ENCODE data around the gene SPOP.

SPOP gene

DNA sequence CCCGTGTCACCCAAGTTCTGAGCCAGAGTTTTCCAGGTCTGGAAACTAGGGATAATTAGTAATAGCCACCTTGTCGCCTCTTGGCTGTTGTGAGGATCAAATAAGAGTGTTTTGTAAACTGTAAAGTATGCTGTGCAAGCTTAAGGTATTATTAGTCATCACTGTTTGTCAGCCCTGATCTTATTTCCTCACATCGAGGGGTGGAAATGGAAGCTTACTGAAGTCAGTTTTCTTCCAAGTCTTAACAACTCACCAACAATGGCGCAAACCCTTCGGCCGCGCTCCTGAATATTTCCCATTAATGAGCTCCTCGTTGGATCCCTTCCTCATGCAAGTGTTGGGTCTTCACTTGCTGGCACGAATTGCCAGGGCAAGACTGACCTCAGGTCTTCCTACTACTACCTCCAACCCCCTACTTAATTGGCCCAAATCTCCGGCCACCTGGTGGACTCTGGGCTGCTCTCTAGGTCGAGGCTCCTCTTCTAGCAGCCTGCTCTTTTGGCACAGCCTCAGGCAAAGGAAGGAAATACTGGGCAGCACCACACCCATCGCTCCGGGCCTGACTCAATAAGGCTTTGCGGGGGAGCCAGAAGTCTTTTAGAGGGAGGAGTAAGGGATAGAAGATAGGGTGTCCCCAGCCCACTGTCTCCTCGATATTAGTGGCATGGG, 30.8 kb upstream of the SPOP start:
- H3K36me3 ChIP-seq (ENCODE audit: control insufficient read depth, insufficient read depth, low read length): peaks cover 7% of the 10 kb centered on the region
- no peak overlapping the region for H4K8ac ChIP-seq (ENCODE audit: low read depth, low read length)
- H3K18ac ChIP-seq (ENCODE audit: low read length): no peak overlapping the region
- peaks cover 2% of the 10 kb centered on the region for H3K4me1 ChIP-seq (ENCODE audit: control insufficient read depth, low read depth, low read length)
- DNase-seq: peak; percentile 32
- no peak overlapping the region for H3K56ac ChIP-seq (ENCODE audit: low read length)
- no peak overlapping the region for H2BK5ac ChIP-seq (ENCODE audit: low read length)
- H3K9ac ChIP-seq (ENCODE audit: low read length): no peak overlapping the region
- no CpG with 5 or more reads among the region's 15 CpGs for WGBS (ENCODE audit: extremely low coverage, insufficient coverage, low lambda C conversion rate)
- no peak overlapping the region for H3K4me2 ChIP-seq (ENCODE audit: low read length)
- H2AK5ac ChIP-seq (ENCODE audit: low read length): no peak overlapping the region
- H2BK120ac ChIP-seq (ENCODE audit: low read depth, low read length): no peak overlapping the region
- H3K27ac ChIP-seq (ENCODE audit: low read depth, low read length): no peak overlapping the region
- H4K5ac ChIP-seq (ENCODE audit: low read length): no peak overlapping the region
- H3K4ac ChIP-seq (ENCODE audit: low read depth, low read length): no peak overlapping the region
- no peak overlapping the region for H3K4me3 ChIP-seq (ENCODE audit: low read length)
- no peak overlapping the region for H3K23ac ChIP-seq (ENCODE audit: low read length)
- peaks cover 12% of the 10 kb centered on the region for H3K79me1 ChIP-seq (ENCODE audit: low read length)
- no peaks in the 10 kb centered on the region for H3K27me3 ChIP-seq (ENCODE audit: insufficient read depth, low read length, poor library complexity)
- peaks cover 9% of the 10 kb centered on the region for H3K79me2 ChIP-seq (ENCODE audit: control insufficient read depth, insufficient read depth, low read length)
- no peak overlapping the region for H2BK15ac ChIP-seq (replicated peaks; ENCODE audit: low read depth)

DNA sequence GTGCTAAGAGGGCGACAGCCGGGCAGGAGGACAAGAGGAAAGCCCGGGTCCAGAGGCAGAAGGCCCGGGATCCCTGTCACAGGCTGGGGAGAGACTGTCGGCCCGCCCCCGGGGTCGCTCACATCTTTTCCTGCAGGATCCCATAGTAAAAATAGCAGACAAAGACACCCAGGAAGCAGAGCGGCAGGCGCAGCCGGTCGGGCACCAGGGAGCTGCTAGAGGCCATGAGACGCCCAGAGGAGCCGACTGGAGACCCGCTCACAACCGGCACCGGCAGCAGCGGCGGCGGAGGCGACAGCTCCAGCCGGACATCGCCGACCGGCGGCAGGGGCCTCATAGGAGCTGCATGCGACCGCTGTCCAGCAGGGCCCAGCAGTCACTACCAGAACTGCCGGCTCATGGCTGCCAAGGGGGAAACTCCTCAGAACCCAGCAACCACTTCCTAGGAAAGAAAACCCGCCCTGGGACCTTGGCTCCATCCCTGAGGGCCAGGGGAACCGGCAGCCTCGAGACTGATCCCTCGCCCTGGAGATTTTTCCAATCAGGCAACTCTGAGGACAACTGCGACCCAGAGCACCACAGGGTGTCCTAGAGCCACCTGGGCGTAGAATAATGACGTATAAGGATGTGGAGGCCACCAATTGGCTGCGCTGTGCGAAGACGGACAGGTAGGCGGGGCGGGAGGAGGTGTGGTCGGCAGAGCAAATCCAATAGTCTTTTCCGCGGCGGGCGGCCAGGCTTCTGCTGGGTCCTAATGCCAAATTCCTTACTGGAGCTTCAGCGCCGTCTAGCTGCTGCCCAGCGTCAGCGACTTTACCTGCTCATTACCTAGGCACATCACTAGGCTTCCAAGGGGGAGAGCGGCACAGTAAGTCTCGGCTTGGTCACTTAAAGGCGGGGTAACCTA, 30.0 kb upstream of the SPOP start, which contains the start of gene SLC35B1:
SLC35B1 (minus strand) TSS at position 357 of the 907 bp plus-strand sequence; CDS start at position 226, 131 bp downstream.
- H3K4ac ChIP-seq (ENCODE audit: low read depth, low read length): no peak within 1 kb of the TSS
- H4K5ac ChIP-seq (ENCODE audit: low read length): no peak within 1 kb of the TSS
- H3K36me3 ChIP-seq (ENCODE audit: control insufficient read depth, insufficient read depth, low read length): peaks cover 10% of the 10 kb centered on the region
- no peaks in the 10 kb centered on the region for H3K27me3 ChIP-seq (ENCODE audit: insufficient read depth, low read length, poor library complexity)
- peak within 1 kb of the TSS; percentile 92 for H3K9ac ChIP-seq (ENCODE audit: low read length)
- H2BK15ac ChIP-seq (replicated peaks; ENCODE audit: low read depth): no peak within 1 kb of the TSS
- peak within 1 kb of the TSS; percentile 96 for H4K8ac ChIP-seq (ENCODE audit: low read depth, low read length)
- H3K23ac ChIP-seq (ENCODE audit: low read length): no peak within 1 kb of the TSS
- peak within 1 kb of the TSS; percentile 98 for H3K4me2 ChIP-seq (ENCODE audit: low read length)
- H2BK120ac ChIP-seq (ENCODE audit: low read depth, low read length): no peak within 1 kb of the TSS
- no peak within 1 kb of the TSS for H2AK5ac ChIP-seq (ENCODE audit: low read length)
- WGBS (ENCODE audit: extremely low coverage, insufficient coverage, low lambda C conversion rate): no CpG with 5 or more reads among the region's 53 CpGs
- peaks cover 9% of the 10 kb centered on the region for H3K79me2 ChIP-seq (ENCODE audit: control insufficient read depth, insufficient read depth, low read length)
- no peak within 1 kb of the TSS for H2BK5ac ChIP-seq (ENCODE audit: low read length)
- H3K27ac ChIP-seq (ENCODE audit: low read depth, low read length): peak within 1 kb of the TSS; percentile 65
- peak within 1 kb of the TSS; percentile 92 for H3K56ac ChIP-seq (ENCODE audit: low read length)
- H3K4me3 ChIP-seq (ENCODE audit: low read length): peak within 1 kb of the TSS; percentile 97
- peak within 1 kb of the TSS; percentile 76 for H3K18ac ChIP-seq (ENCODE audit: low read length)
- peaks cover 2% of the 10 kb centered on the region for H3K4me1 ChIP-seq (ENCODE audit: control insufficient read depth, low read depth, low read length)
- peak; percentile 99 for DNase-seq
- H3K79me1 ChIP-seq (ENCODE audit: low read length): peaks cover 12% of the 10 kb centered on the region

DNA sequence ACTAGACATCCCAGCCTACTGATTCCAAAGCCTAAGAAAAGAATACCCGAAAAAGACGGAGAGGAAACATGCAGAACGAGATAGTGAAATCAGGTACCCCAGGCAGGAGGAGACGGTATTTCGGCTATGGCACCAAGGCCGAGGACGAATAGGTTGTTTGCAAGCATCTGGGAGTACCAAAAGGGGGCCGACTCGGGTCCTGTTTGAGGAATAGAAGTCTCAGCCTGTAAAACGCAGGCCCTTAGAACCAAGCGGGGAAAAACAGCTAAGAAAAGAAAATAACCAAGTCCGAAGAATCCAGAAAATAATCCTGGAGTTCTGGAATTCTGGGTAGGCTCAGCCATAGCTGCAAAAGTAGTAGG, 29.3 kb upstream of the SPOP start:
- Histone ChIP-seq H3K18ac (ENCODE audit: low read length) (no peak overlapping the region), H4K8ac (ENCODE audit: low read depth, low read length) (peak overlapping the region; percentile 96), H3K79me2 (ENCODE audit: control insufficient read depth, insufficient read depth, low read length) (peaks cover 9% of the 10 kb centered on the region), H2BK120ac (ENCODE audit: low read depth, low read length) (no peak overlapping the region), H2AK5ac (ENCODE audit: low read length) (no peak overlapping the region), H3K4ac (ENCODE audit: low read depth, low read length) (no peak overlapping the region), H3K36me3 (ENCODE audit: control insufficient read depth, insufficient read depth, low read length) (peaks cover 12% of the 10 kb centered on the region), H3K4me1 (ENCODE audit: control insufficient read depth, low read depth, low read length) (peaks cover 2% of the 10 kb centered on the region), H3K56ac (ENCODE audit: low read length) (peak overlapping the region; percentile 92), H2BK15ac (replicated peaks; ENCODE audit: low read depth) (no peak overlapping the region), H3K23ac (ENCODE audit: low read length) (no peak overlapping the region), H3K9ac (ENCODE audit: low read length) (peak overlapping the region; percentile 92), H3K4me3 (ENCODE audit: low read length) (peak overlapping the region; percentile 97), H3K27me3 (ENCODE audit: insufficient read depth, low read length, poor library complexity) (no peaks in the 10 kb centered on the region), H3K4me2 (ENCODE audit: low read length) (peak overlapping the region; percentile 98), H2BK5ac (ENCODE audit: low read length) (no peak overlapping the region), H3K27ac (ENCODE audit: low read depth, low read length) (peak overlapping the region; percentile 65), H3K79me1 (ENCODE audit: low read length) (peaks cover 12% of the 10 kb centered on the region), H4K5ac (ENCODE audit: low read length) (no peak overlapping the region)
- DNase-seq: peak; percentile 34
- no CpG with 5 or more reads among the region's 12 CpGs for WGBS (ENCODE audit: extremely low coverage, insufficient coverage, low lambda C conversion rate)

DNA sequence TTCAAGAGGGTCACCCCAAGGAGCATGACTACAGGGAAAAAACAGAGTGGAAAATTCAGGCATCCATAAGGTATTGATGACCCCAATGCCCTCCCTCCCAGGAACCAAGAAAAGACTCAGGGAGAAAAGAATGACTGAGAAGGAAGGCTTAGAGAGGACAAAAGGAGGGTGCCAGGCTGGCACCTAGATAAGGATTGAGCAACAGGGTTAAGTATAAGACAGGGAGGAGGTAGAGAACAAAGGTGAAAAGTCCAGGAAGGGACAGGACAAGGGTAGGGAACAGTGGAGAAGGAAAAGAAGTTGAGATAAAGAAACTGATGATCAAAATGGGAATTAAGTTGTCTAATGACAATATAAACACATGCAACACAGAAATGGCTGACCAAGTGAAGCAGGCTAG, 27.4 kb upstream of the SPOP start:
- no peak for DNase-seq
- Histone ChIP-seq H3K36me3 (ENCODE audit: control insufficient read depth, insufficient read depth, low read length) (peaks cover 15% of the 10 kb centered on the region), H3K27me3 (ENCODE audit: insufficient read depth, low read length, poor library complexity) (no peaks in the 10 kb centered on the region)

DNA sequence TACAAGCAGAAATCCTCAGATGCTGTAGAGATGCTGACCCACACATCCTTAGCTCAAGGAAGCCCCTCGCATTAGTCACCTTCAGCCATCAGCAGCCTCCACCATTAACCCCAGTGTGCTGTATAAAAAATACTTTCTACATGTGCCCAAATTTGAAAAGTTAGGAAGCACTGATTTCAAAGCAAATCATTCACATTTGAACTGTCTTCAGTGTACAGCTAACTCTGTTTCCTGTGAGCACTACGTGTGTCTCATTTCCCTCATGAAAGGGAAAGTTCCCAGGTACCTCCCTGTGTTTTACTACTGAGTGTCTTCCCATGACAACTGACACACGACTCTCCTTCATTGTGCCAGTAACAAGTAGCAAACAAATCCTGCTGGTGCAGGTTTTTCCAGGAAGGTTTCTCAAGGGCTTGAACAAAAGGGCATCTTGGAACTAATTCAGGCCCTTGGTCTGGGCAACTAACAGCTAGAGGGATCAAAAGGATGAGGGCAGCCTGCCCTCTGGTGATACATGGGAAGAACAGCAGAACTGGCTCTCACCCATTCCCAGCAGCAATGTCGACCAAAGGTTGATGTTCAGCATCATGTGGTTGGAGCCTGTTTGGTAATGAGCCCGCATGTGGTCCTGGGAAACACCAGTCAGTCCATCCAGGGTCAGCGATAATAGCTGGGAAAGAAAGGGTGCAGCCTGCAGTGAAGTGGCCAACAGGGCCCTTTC, 25.8 kb upstream of the SPOP start:
- Histone ChIP-seq H2BK5ac (ENCODE audit: low read length) (no peak overlapping the region), H3K4me3 (ENCODE audit: low read length) (no peak overlapping the region), H3K36me3 (ENCODE audit: control insufficient read depth, insufficient read depth, low read length) (peaks cover 16% of the 10 kb centered on the region), H3K79me2 (ENCODE audit: control insufficient read depth, insufficient read depth, low read length) (peaks cover 9% of the 10 kb centered on the region), H2BK15ac (replicated peaks; ENCODE audit: low read depth) (no peak overlapping the region), H3K4ac (ENCODE audit: low read depth, low read length) (no peak overlapping the region), H3K27ac (ENCODE audit: low read depth, low read length) (no peak overlapping the region), H4K8ac (ENCODE audit: low read depth, low read length) (no peak overlapping the region), H3K4me2 (ENCODE audit: low read length) (no peak overlapping the region), H3K18ac (ENCODE audit: low read length) (no peak overlapping the region), H3K56ac (ENCODE audit: low read length) (no peak overlapping the region), H3K4me1 (ENCODE audit: control insufficient read depth, low read depth, low read length) (peaks cover 2% of the 10 kb centered on the region), H2BK120ac (ENCODE audit: low read depth, low read length) (no peak overlapping the region), H3K9ac (ENCODE audit: low read length) (no peak overlapping the region), H4K5ac (ENCODE audit: low read length) (no peak overlapping the region), H2AK5ac (ENCODE audit: low read length) (no peak overlapping the region), H3K27me3 (ENCODE audit: insufficient read depth, low read length, poor library complexity) (no peaks in the 10 kb centered on the region), H3K79me1 (ENCODE audit: low read length) (peaks cover 12% of the 10 kb centered on the region), H3K23ac (ENCODE audit: low read length) (no peak overlapping the region)
- DNase-seq: peak; percentile 77
- no CpG with 5 or more reads among the region's 6 CpGs for WGBS (ENCODE audit: extremely low coverage, insufficient coverage, low lambda C conversion rate)

More for the DNA sequence above, 27.4 kb upstream of the SPOP start:
- Histone ChIP-seq H3K4me3 (ENCODE audit: low read length) (no peak overlapping the region), H3K27ac (ENCODE audit: low read depth, low read length) (no peak overlapping the region), H3K4me2 (ENCODE audit: low read length) (no peak overlapping the region), H3K79me2 (ENCODE audit: control insufficient read depth, insufficient read depth, low read length) (peaks cover 9% of the 10 kb centered on the region), H3K79me1 (ENCODE audit: low read length) (peaks cover 12% of the 10 kb centered on the region), H3K56ac (ENCODE audit: low read length) (no peak overlapping the region), H2BK5ac (ENCODE audit: low read length) (no peak overlapping the region), H2BK120ac (ENCODE audit: low read depth, low read length) (no peak overlapping the region), H4K5ac (ENCODE audit: low read length) (no peak overlapping the region), H3K4me1 (ENCODE audit: control insufficient read depth, low read depth, low read length) (peaks cover 2% of the 10 kb centered on the region), H3K9ac (ENCODE audit: low read length) (no peak overlapping the region), H4K8ac (ENCODE audit: low read depth, low read length) (no peak overlapping the region), H3K4ac (ENCODE audit: low read depth, low read length) (no peak overlapping the region), H2AK5ac (ENCODE audit: low read length) (no peak overlapping the region), H2BK15ac (replicated peaks; ENCODE audit: low read depth) (no peak overlapping the region), H3K23ac (ENCODE audit: low read length) (no peak overlapping the region), H3K18ac (ENCODE audit: low read length) (no peak overlapping the region)
